Renal pelvis (tissue), 12 donors: Measurements from ENCODE around the gene HAT1. TPM values are rescaled to one million over a fixed set of nuclear protein-coding genes. Genes with fewer than 3 reads are reported as not detected.
"Not testable (repeated sequence)": the region's sequence is repeated elsewhere in the genome, so short reads cannot be mapped to it uniquely, and the experiment has no call there.

Experiments
- DNase-seq: peaks from one replicate; pipeline ENCODE4 v3.0.0-alpha.2; 2013
- long read RNA-seq, 16 experiments: transcript quantifications; one replicate each; lab custom pipeline, GENCODE V29; 2026
- polyA plus RNA-seq, 3 donors: library from polyadenylated mRNA; unstranded; fragments of 120-200 nt; gene quantifications; one replicate each; pipeline ENCODE4 v1.2.1, GENCODE V29; 2013; ENCODE audit not compliant: insufficient read length in 3 of 3

HAT1 gene, protein sequence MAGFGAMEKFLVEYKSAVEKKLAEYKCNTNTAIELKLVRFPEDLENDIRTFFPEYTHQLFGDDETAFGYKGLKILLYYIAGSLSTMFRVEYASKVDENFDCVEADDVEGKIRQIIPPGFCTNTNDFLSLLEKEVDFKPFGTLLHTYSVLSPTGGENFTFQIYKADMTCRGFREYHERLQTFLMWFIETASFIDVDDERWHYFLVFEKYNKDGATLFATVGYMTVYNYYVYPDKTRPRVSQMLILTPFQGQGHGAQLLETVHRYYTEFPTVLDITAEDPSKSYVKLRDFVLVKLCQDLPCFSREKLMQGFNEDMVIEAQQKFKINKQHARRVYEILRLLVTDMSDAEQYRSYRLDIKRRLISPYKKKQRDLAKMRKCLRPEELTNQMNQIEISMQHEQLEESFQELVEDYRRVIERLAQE
- 10 to 100 TPM; 54.7 to 62.5 (median 59.1) TPM for polyA plus RNA-seq
- long read RNA-seq, donor 1, transcript HAT1-201 (11 exons, 1,626 nt), result major isoform, 25 of 48 reads
- long read RNA-seq, donor 1, partial matches to known transcripts, result 22 of 48 reads
- long read RNA-seq, donor 1, other reads (novel, unspliced or antisense), result 0 of 48 reads
- long read RNA-seq, donor 2, transcript HAT1-201 (11 exons, 1,626 nt), result major isoform, 29 of 43 reads
- long read RNA-seq, donor 2, partial matches to known transcripts, result 11 of 43 reads
- long read RNA-seq, donor 2, other reads (novel, unspliced or antisense), result 0 of 43 reads
- long read RNA-seq, donor 3, transcript HAT1-201 (11 exons, 1,626 nt), result major isoform, 9 of 31 reads
- long read RNA-seq, donor 3, partial matches to known transcripts, result 21 of 31 reads
- long read RNA-seq, donor 3, other reads (novel, unspliced or antisense), result 0 of 31 reads
- long read RNA-seq, donor 4, transcript HAT1-201 (11 exons, 1,626 nt), result major isoform, 18 of 45 reads
- long read RNA-seq, donor 4, partial matches to known transcripts, result 25 of 45 reads
- long read RNA-seq, donor 4, other reads (novel, unspliced or antisense), result 0 of 45 reads
- long read RNA-seq, donor 5, transcript HAT1-201 (11 exons, 1,626 nt), result major isoform, 14 of 24 reads
- long read RNA-seq, donor 5, partial matches to known transcripts, result 8 of 24 reads
- long read RNA-seq, donor 5, other reads (novel, unspliced or antisense), result 0 of 24 reads
- long read RNA-seq, donor 6, transcript HAT1-201 (11 exons, 1,626 nt), result major isoform, 23 of 31 reads
- long read RNA-seq, donor 6, partial matches to known transcripts, result 5 of 31 reads
- long read RNA-seq, donor 6, other reads (novel, unspliced or antisense), result 0 of 31 reads
- long read RNA-seq, donor 7, transcript HAT1-201 (11 exons, 1,626 nt), result major isoform, 15 of 15 reads
- long read RNA-seq, donor 7, partial matches to known transcripts, result 0 of 15 reads
- long read RNA-seq, donor 7, other reads (novel, unspliced or antisense), result 0 of 15 reads
- long read RNA-seq, donor 8, transcript HAT1-201 (11 exons, 1,626 nt), result major isoform, 6 of 14 reads
- long read RNA-seq, donor 8, partial matches to known transcripts, result 8 of 14 reads
- long read RNA-seq, donor 8, other reads (novel, unspliced or antisense), result 0 of 14 reads
- long read RNA-seq, donor 9, transcript HAT1-201 (11 exons, 1,626 nt), result major isoform, 20 of 43 reads
- long read RNA-seq, donor 9, partial matches to known transcripts, result 20 of 43 reads
- long read RNA-seq, donor 9, other reads (novel, unspliced or antisense), result 0 of 43 reads
- long read RNA-seq, donor 10, transcript HAT1-201 (11 exons, 1,626 nt), result major isoform, 10 of 22 reads
- long read RNA-seq, donor 10, partial matches to known transcripts, result 11 of 22 reads
- long read RNA-seq, donor 10, other reads (novel, unspliced or antisense), result 0 of 22 reads
- long read RNA-seq, donor 11, transcript HAT1-201 (11 exons, 1,626 nt), result major isoform, 11 of 11 reads
- long read RNA-seq, donor 11, partial matches to known transcripts, result 0 of 11 reads
- long read RNA-seq, donor 11, other reads (novel, unspliced or antisense), result 0 of 11 reads
- long read RNA-seq, donor 12, transcript HAT1-201 (11 exons, 1,626 nt), result major isoform, 34 of 59 reads
- long read RNA-seq, donor 12, partial matches to known transcripts, result 25 of 59 reads
- long read RNA-seq, donor 12, other reads (novel, unspliced or antisense), result 0 of 59 reads
- long read RNA-seq, donor 13, transcript HAT1-201 (11 exons, 1,626 nt), result major isoform, 7 of 7 reads
- long read RNA-seq, donor 13, partial matches to known transcripts, result 0 of 7 reads
- long read RNA-seq, donor 13, other reads (novel, unspliced or antisense), result 0 of 7 reads
- long read RNA-seq, donor 14, result 0 reads
- long read RNA-seq, donor 15, transcript HAT1-201 (11 exons, 1,626 nt), result major isoform, 21 of 44 reads
- long read RNA-seq, donor 15, partial matches to known transcripts, result 20 of 44 reads
- long read RNA-seq, donor 15, other reads (novel, unspliced or antisense), result 0 of 44 reads
- long read RNA-seq, donor 16, transcript HAT1-201 (11 exons, 1,626 nt), result major isoform, 26 of 38 reads
- long read RNA-seq, donor 16, partial matches to known transcripts, result 12 of 38 reads
- long read RNA-seq, donor 16, other reads (novel, unspliced or antisense), result 0 of 38 reads

DNA sequence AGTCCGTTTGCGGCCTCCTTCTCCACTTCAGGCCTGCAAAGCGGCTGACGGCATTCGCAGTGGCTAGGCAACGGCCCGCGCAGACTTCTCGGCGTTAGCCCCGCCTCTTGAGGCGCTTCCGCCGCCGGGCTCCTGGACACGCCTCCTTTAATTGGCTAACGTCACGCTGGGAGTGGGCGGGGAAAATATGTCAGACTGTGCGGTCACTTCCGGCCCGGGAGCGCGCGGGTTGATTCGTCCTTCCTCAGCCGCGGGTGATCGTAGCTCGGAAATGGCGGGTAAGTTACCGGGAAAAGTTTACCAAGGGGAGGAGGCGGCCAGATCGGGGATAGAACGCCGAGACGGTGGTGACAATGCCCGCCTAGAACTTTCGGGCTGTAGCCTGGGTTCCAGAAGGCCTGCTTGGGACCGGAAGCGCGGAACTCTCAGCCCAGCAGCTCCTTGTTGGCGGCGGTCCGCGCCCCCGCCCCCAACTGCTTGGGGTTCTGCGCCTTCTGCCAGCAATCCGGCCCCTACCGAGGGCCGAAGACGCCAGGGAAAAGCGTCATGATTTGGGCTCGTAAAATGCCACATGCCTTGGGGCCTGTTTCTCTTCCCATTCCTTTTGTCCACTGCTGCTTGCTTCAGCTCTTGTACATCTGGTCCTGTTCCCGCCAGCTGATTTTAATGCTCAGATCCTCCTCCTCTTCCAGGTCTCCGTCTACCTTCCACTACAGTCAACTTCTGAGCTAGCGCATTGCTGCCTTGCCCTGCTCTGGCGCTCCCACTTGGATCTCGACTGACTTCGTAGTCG lies at the start of gene HAT1:
HAT1 (plus strand) TSS at position 232 of the 793 bp plus-strand sequence; CDS start at position 272, 40 bp downstream.
- DNase-seq, result peak; percentile 98

DNA sequence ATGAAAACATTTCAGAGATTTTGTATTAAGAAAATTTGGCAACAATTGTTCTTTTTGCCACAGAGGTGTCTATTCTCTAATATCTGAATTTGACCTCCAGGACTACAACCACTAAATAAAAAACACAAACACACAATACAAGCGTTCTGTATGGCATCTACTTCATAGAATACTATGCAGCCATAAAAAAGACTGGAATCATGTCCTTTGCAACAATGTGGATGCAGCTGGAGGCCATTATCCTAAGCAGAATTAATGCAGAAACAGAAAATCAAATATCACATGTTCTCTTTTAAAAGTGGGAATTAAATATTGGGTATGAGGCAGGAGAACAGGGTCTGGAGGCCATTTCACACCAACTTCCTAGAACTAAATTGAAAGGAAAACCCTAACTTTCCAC lies 47.7 kb upstream of the HAT1 start:
- no peak for DNase-seq

DNA sequence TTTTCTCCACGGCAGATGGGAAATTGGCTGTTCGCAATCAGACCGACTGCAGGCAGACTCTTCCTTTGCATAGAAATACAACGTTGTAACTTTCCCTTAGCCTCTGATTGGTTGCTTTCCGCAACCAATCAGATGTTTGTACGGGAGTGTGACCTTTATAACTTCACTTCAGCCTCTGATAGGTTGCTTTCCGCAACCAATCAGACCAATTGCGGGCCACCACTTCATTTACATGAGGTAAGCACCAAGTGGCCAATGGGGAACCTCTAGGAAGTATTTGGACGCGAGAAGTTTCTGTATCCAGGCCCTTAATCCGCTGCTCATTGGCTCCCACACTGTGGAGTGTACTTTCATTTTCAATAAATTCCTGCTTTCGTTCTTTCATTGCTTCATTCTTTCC lies 47.3 kb upstream of the HAT1 start:
- no peak for DNase-seq

DNA sequence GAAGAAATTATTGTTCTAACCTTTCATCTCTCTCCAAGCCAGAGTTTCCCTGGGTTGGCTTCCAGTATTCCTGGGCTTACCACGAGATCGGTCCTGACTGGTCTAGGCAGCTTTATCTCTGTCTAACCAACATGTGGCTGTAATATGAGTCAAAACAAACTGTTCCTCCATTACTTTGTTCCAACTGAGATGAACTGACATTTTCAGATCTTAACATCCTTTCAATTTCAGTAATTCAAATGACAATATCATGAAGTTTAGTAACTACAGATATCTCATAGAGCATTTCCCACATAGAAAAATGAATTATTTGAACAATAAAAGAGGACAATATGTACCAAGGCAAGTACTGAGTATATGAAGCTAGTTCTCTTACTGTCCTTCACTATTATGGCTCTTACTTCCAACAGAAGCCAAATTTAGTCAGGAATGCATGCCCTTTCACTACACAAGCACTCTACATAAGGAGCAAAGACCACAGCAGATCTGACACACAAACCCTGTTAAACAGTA lies 43.7 kb upstream of the HAT1 start:
- peak; percentile 0 for DNase-seq

DNA sequence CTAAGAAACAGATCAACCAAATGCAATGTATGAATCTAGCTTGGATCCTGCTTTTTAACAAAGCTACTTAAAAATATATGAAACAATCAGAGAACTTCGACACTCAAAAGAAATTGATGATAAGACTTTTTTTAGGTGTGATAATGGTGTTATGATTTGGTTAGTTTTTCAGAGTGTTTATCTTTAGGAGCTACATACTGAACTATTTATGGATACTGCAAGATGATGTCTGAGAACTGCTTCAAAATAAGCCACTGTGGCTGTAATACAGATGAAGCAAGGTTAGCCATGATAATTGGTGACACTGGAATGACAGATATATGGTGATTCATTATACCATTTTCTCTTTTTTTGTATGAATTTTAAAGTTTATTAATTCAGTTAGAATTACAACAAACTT lies 42.4 kb upstream of the HAT1 start:
- DNase-seq, result no peak

DNA sequence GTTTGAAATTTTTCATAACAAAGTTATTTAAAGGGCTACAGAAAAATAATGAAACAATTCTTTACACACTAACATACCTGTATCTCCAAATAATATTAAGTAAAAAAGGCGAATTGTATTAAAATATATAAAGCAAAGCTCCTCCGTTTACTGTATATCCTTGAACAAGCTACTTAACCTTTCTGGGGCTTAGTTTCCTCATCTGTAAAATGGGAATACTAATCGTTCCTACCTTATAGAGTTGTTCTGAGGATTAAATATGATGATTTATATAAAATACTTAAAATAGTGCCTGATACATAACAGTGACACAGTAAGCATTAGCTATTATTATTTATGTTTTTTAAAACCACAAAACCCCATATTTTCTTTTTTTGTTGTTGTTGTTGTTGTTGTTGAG lies 41.5 kb upstream of the HAT1 start:
- no peak for DNase-seq

DNA sequence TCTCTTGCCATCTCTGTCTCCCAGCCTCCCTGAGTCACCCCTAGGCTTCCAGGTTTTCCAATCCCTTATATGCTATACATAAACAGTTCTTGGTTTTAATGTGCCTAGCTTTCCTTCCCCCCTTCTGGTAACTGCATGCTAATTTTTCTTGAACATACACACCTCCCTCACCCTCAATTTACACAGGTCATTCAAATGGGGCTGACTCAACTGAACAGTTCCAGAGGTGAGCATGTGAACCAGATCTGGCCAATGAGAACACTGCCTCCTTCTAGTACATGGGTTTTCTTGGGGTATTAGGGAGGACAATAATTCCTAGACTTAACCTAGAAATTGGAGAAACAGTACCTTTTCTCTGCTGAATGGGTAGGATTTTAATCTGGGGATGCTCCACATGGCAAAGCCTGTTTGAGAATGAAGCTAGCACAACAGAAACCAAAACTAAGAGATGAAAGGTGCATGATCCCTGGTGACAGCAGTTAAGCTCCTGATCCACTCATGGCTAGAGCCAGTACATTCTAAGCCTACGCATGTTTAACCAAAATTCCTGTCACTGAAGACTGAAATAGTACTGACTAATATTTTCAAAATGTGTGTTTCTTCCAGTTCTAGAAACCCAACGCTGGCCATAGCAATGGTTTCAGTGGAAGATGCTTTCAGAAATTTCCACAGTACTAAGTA lies 40.0 kb upstream of the HAT1 start:
- DNase-seq, result no peak

DNA sequence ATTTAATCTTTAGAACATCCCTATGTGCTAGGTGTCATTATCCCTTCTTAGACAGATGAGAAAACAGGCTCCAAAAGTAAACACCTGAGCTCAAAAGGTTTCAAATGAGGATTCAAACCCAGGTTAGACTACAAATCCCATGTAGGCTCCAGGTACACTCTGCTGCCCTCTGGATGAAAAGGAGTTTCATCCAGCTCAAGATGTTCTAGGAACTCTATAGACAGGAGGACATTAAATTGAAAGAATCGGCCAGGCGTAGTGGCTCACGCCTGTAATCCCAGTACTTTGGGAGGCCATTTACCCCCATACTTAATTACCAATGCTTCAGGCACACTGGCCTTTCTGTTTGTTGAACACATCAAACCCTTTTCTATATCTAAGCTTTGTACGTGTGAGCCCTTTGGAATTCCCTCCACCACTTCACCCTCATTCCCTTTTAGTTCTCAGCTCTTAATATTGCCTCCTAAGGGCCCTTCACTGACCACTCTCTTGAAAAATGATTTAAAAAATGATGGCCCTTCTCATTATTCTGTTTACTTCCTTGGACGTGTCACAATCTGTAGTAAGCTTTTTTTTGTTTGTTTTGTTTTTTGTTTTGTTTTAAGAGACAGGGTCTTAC lies 38.9 kb upstream of the HAT1 start:
- no peak for DNase-seq

DNA sequence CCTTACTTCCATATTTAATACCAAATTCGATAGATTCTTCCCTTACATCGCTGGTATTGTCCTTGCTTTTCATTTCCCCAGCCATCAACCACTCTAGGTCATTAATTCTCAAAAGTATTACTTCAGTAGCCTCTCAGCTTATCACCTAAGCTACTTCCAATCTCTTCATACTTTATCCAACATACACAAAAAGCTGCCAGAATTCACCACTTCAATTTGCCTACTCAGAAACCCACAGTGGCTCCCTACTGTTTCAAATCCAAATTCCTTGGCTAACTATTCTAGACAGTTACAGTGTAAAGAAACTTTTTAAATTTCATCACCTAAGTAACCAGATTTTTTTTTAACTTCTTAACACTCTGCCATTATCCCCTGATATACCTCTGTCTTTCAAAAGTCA lies 32.9 kb upstream of the HAT1 start:
- no peak for DNase-seq

DNA sequence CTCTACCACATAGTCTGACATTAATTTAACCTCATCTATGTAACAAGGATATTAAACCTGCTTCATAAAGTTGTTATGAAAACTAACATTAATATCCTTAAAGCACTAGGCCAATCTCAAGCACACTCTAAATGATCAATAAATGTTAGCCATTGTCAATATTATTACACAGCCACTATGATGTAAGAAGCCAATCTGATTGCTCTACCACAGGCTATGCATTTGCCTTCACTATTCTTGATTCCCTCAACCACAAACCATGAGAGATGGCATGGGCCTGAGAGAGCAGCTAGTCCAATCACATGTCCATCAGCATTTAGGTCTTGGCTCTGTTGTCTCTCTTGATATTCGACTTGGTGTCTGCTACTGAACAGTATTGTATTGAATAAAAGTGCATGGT lies 32.5 kb upstream of the HAT1 start:
- no peak for DNase-seq

DNA sequence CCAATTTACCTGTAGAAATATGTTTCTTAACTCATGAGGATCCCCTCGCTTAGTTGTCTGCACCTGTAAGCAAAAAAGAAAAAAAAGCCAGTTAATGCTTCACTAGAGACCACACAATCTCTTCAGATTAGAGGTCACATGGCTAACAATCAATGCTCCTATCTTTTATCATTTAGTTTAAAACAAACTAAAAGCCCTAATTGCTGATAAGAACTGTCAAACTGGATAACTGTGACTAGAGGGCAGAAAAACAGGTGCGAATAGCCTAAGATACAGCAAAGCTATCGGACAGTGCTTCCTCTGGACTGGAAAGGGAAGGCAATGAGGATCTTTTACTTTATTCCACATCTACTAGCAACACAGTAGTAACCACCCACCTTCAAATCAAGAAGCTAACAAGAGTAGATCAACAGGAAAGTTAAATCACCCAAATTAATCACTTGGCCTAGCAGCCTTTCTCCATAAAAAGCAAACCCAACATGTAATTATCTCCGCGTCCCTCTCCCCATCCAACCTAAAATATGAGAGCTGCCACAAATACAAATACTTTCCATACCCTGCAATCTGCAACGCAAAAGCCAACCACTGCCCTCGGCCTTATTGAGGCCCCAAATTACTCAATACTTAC lies 29.0 kb upstream of the HAT1 start:
- DNase-seq, result peak; percentile 0

DNA sequence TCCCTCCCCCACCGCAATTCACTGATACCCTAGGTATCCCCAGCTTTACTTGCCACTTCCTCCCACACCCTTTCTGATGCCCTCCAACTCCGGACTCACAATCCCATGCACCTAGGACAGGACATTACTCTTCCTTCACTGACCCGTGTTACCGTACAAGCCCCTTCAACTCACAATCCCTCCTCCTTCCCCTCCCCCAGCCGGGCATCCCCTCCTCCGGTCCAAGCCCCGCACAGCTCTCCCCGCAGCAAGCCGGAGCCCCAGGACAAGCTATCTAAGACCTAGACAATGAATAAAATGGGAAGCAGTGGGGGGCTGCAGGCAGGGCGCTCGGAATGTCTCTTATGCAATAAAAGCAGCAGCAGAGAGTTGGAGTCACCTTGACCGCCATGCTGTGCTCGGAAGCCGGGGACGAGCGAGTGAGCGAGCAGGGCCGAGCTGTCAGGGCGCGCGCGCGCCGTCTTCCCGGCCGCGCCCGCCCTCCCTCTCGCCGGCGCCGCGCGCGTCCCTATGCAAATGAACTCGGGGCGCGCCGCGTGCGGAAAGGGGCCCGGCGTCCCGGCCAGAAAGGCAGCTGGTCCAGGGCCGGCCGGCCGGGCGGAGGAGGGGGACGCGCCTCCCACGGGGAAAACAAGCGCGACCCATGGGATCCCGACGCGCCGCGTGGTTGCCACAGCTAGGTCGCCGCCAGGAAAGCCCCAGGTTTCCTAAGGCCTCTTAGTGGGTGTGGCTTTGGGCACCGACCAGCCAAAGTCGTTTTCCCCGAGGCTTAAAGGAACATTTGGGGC lies 28.2 kb upstream of the HAT1 start, which contains the start of gene SLC25A12:
SLC25A12 (minus strand) TSS at position 421 of the 788 bp plus-strand sequence; CDS start at position 391, 30 bp downstream.
- peak; percentile 89 for DNase-seq

DNA sequence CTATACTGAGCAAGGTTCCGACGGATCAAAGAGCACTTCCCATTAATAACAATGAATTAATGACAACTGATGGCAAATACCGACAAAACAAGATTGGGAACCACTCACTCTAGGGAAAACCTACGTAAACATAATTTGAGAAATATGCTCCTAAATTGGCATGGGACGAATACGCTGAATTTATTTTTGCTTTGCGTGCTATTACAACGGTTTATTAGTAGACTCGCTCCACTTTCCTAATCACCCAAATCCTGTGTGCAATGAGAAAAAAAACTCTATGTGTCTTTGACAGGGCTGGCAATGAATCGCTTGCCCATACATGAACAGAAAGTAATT lies 27.7 kb upstream of the HAT1 start:
- no peak for DNase-seq

DNA sequence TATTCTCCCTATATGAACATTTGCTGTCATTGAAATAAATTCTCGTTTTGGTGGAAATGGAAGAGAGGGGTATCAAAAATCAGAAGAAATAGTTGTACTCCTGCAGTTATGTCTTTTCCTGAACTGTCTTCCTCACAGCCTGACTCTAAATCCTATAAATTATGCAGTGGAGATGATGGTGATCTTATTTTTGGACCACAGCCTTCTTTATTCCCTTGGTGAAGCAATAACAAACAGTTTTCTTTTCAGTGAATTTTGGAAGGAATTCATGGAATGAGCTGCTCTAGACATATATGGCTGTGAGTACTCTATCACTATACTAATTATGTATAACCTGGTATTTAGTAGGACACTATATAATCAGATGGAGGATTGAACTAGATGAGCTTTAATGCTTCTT lies 26.5 kb upstream of the HAT1 start:
- DNase-seq, result peak; percentile 1

DNA sequence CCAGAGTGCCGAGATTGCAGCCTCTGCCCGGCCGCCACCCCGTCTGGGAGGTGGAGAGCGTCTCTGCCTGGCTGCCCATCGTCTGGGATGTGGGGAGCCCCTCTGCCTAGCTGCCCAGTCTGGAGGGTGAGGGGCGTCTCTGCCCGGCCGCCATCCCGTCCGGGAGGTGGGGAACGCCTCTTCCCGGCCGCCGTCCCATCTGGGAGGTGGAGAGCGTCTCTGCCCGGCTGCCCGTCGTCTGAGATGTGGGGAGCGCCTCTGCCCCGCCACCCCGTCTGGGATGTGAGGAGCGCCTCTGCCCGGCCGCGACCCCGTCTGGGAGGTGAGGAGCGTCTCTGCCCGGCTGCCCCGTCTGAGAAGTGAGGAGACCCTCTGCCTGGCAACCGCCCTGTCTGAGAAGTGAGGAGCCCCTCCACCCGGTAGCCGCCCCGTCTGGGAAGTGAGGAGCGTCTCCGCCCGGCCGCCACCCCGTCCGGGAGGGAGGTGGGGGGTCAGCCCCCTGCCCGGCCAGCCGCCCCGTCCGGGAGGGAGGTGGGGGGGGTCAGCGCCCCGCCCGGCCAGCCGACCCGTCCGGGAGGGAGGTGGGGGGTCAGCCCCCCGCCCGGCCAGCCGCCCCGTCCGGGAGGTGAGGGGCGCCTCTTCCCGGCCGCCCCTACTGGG lies 22.5 kb upstream of the HAT1 start:
- DNase-seq, result not testable (repeated sequence)
